GM12892 (cell line): Measurements from ENCODE around the gene RAB9A.

Experiments used
- POLR2A ChIP-seq: IDR thresholded peaks from 2 replicates; pipeline ENCODE4 v1.6.1; 2011; ENCODE audit warnings: low read depth, low read length, control low read depth
- POLR2AphosphoS5 ChIP-seq: IDR thresholded peaks from 2 replicates; pipeline ENCODE4 v1.6.1; 2011; ENCODE audit warnings: low read depth, low read length, control low read depth

DNA sequence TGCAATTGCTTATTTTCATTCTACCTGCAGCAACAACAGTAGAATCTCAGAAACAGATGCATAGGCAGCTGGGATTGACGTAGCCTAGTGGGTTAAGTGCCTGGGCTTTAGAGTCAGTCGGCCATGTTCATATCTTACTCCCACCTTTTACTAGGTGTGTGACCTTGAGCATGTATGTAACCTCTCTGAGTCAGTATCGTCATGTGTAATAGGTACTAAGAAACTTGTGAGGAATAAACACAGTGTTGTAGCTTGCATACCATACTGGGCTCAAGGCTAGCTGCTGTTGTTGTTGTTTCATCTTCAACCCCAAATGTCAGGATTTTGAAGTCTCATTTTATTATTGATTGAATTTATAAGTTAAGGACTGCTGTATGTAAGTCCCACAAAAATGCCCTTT is 14.2 kb downstream of the RAB9A start:
- TF ChIP-seq POLR2AphosphoS5 = no peak
- no peak for TF ChIP-seq POLR2A
